ENCODE measurements around the gene NOTCH2NLA. TPM values are rescaled to one million over a fixed set of nuclear protein-coding genes. Genes with fewer than 3 reads are reported as not detected.
"Not testable (repeated sequence)": the region's sequence is repeated elsewhere in the genome, so short reads cannot be mapped to it uniquely, and the experiment has no call there.

Gene NOTCH2NLA
- total and polyA plus RNA-seq, 3 experiments from 2014 or later: 10.8 to 19.6 (median 18.6) TPM

DNA sequence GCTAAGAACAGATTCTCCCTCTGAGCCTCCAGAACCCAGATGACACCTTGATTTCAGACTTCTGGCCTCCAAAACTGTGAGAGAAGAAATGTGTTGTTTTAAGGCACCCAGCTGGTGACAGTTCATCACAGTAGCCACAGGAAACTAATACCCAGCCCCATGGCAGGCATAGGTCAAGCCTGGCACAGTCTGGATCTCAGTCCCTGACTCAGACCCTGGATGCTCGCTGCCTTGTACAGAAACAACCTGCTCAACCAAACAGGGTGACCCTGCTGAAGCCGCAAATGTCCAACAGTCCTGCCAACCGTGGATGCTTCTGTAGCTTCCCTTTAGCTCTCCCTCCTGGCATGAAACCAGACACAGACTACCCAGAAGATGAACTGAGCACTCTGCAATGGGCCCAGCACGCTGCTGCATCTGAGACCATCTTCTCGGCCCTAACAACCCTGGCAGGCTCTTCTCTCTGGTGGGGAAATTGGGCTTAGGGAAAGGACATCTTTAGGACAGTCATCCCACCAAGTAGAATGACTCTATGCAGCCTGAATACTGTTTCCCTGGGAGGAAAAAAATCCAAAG lies 7.3 kb upstream of the NOTCH2NLA start:
- H3K27ac Mint-ChIP-seq; CTCF ChIA-PET; H3K27ac ChIP-seq (ENCODE audit: low read depth, low read length); H3K36me3 Mint-ChIP-seq; H3K4me3 Mint-ChIP-seq; DNase-seq; H3K27me3 ChIP-seq (ENCODE audit: insufficient read depth, low read length, poor library complexity, severe bottlenecking); H3K4me3 ChIP-seq (ENCODE audit: low read length); H3K27me3 Mint-ChIP-seq; H3K9me3 Mint-ChIP-seq; H3K4me1 ChIP-seq (ENCODE audit: insufficient read depth, low read length); H3K9me3 ChIP-seq (ENCODE audit: low read length); POLR2A ChIA-PET; H3K4me1 Mint-ChIP-seq; H3K36me3 ChIP-seq (ENCODE audit: insufficient read depth, low read length): not testable (repeated sequence)

DNA sequence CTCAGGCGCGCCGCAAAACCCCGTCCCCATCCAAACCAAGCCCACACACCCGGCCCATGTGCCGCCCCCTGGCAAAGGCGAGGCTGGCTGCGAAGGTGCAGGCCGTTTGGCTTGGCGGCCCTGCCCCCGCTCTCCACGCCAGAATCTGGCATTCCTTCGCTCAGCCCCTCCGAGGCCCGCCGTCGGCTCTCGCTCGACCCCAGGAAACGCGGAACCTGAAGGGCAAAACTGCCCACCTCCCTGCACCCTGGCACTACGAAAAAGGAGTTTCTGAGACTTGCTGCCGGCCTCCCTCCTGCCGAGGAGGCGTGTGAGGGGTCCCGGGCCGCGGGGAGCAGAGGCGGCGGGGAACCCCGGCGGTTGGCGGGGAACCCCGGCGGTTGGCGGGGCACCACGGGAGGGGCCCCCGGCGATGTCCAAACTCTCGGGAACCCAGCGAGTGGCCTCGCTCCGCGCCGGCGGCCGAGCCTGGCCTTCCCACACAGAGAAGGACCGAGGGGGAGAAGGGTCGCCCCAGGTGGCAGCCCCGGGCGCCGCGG lies 608 bp downstream of the NOTCH2NLA start:
- peak overlapping the region in 6 of 7 donors; percentile 57 to 83 (median 70) for H3K4me3 Mint-ChIP-seq
- peak in 4 of 5 donors; percentile 1 to 43 (median 18) for DNase-seq
- POLR2A ChIA-PET; H3K9me3 Mint-ChIP-seq; H3K9me3 ChIP-seq (ENCODE audit: low read length); H3K27ac ChIP-seq (ENCODE audit: low read depth, low read length); H3K27me3 Mint-ChIP-seq; H3K36me3 ChIP-seq (ENCODE audit: insufficient read depth, low read length); H3K4me3 ChIP-seq (ENCODE audit: low read length); H3K36me3 Mint-ChIP-seq; CTCF ChIA-PET; H3K4me1 Mint-ChIP-seq; H3K27me3 ChIP-seq (ENCODE audit: insufficient read depth, low read length, poor library complexity, severe bottlenecking); H3K4me1 ChIP-seq (ENCODE audit: insufficient read depth, low read length): not testable (repeated sequence)
- peak overlapping the region in 1 of 8 donors; percentile 74 for H3K27ac Mint-ChIP-seq

GRCh38 chr1:146174531-146174930 lies 54.3 kb downstream of the NOTCH2NLA start:
- POLR2A ChIA-PET; H3K9me3 ChIP-seq (ENCODE audit: low read length); H3K27ac Mint-ChIP-seq; H3K4me1 ChIP-seq (ENCODE audit: insufficient read depth, low read length); H3K9me3 Mint-ChIP-seq; H3K27me3 ChIP-seq (ENCODE audit: insufficient read depth, low read length, poor library complexity, severe bottlenecking); H3K27me3 Mint-ChIP-seq; CTCF ChIA-PET; H3K27ac ChIP-seq (ENCODE audit: low read depth, low read length); H3K4me1 Mint-ChIP-seq; H3K4me3 Mint-ChIP-seq; H3K4me3 ChIP-seq (ENCODE audit: low read length); DNase-seq; H3K36me3 ChIP-seq (ENCODE audit: insufficient read depth, low read length); H3K36me3 Mint-ChIP-seq: not testable (repeated sequence)

GRCh38 chr1:146167740-146168139 lies 61.1 kb downstream of the NOTCH2NLA start:
- POLR2A ChIA-PET; H3K27me3 ChIP-seq (ENCODE audit: insufficient read depth, low read length, poor library complexity, severe bottlenecking); H3K27ac ChIP-seq (ENCODE audit: low read depth, low read length); CTCF ChIA-PET; H3K4me1 ChIP-seq (ENCODE audit: insufficient read depth, low read length); H3K4me1 Mint-ChIP-seq; H3K36me3 Mint-ChIP-seq; H3K9me3 Mint-ChIP-seq; H3K4me3 ChIP-seq (ENCODE audit: low read length); H3K36me3 ChIP-seq (ENCODE audit: insufficient read depth, low read length); H3K9me3 ChIP-seq (ENCODE audit: low read length); H3K4me3 Mint-ChIP-seq; DNase-seq; H3K27ac Mint-ChIP-seq; H3K27me3 Mint-ChIP-seq: not testable (repeated sequence)

- POLR2A ChIA-PET; CTCF ChIA-PET; DNase-seq; H3K4me1 Mint-ChIP-seq; H3K9me3 Mint-ChIP-seq; H3K36me3 Mint-ChIP-seq; H3K4me3 Mint-ChIP-seq; H3K36me3 ChIP-seq (ENCODE audit: insufficient read depth, low read length); H3K27me3 ChIP-seq (ENCODE audit: insufficient read depth, low read length, poor library complexity, severe bottlenecking); H3K4me3 ChIP-seq (ENCODE audit: low read length); H3K4me1 ChIP-seq (ENCODE audit: insufficient read depth, low read length); H3K27ac Mint-ChIP-seq; H3K27ac ChIP-seq (ENCODE audit: low read depth, low read length); H3K9me3 ChIP-seq (ENCODE audit: low read length); H3K27me3 Mint-ChIP-seq: not testable (repeated sequence)
Measured at GRCh38 chr1:146167273-146167672, 61.5 kb downstream of the NOTCH2NLA start.

- H3K4me1 ChIP-seq (ENCODE audit: insufficient read depth, low read length); DNase-seq; H3K27me3 ChIP-seq (ENCODE audit: insufficient read depth, low read length, poor library complexity, severe bottlenecking); H3K27me3 Mint-ChIP-seq; H3K4me3 Mint-ChIP-seq; H3K9me3 Mint-ChIP-seq; H3K36me3 Mint-ChIP-seq; H3K36me3 ChIP-seq (ENCODE audit: insufficient read depth, low read length); H3K27ac ChIP-seq (ENCODE audit: low read depth, low read length); H3K4me1 Mint-ChIP-seq; H3K9me3 ChIP-seq (ENCODE audit: low read length); H3K4me3 ChIP-seq (ENCODE audit: low read length); POLR2A ChIA-PET; CTCF ChIA-PET; H3K27ac Mint-ChIP-seq: not testable (repeated sequence)
Measured at GRCh38 chr1:146144465-146144864, 84.4 kb downstream of the NOTCH2NLA start, which contains the start of gene NBPF10. Gene NBPF10, minus strand, starts transcription at chr1:146144804. Its CDS starts 35 bp downstream, at chr1:146144769.

Other genes with a start within 250 kb of the NOTCH2NLA start
- gene TXNIP, start 232.4 kb downstream of the NOTCH2NLA start, total RNA-seq: 100 to 1,000 TPM; 167 to 170 TPM
- 4,579 TPM for gene TXNIP, start 232.4 kb downstream of the NOTCH2NLA start, polyA plus RNA-seq
- not detected for gene HJV, start 207.3 kb downstream of the NOTCH2NLA start, total RNA-seq
- gene HJV, start 207.3 kb downstream of the NOTCH2NLA start, polyA plus RNA-seq: not detected
- under 1 TPM; 0.85 to 0.89 TPM for gene NBPF10, start 84.2 kb downstream of the NOTCH2NLA start, total RNA-seq
- 0.12 TPM for gene NBPF10, start 84.2 kb downstream of the NOTCH2NLA start, polyA plus RNA-seq

All from CD8-positive, alpha-beta memory T cell (primary cell).